Hepatocyte (in vitro differentiated cells): ENCODE data around the gene LDAF1.
"Not testable (repeated sequence)": the region's sequence is repeated elsewhere in the genome, so short reads cannot be mapped to it uniquely, and the experiment has no call there.

Source experiments
- EZH2 ChIP-seq: fragments of 200-600 bp; sonication (generic); IDR thresholded peaks from 2 replicates; pipeline ENCODE4 v1.6.1; 2016; ENCODE audit warnings: antibody characterized with exemption, mild to moderate bottlenecking, borderline replicate concordance
- TF ChIP-seq, protein P1 (sequence below): fragments of 200-600 bp; sonication (generic); IDR thresholded peaks from 2 replicates; pipeline ENCODE4 v1.5.1; 2016; ENCODE audit warnings: antibody characterized with exemption, mild to moderate bottlenecking; ENCODE audit not compliant: poor library complexity

DNA sequence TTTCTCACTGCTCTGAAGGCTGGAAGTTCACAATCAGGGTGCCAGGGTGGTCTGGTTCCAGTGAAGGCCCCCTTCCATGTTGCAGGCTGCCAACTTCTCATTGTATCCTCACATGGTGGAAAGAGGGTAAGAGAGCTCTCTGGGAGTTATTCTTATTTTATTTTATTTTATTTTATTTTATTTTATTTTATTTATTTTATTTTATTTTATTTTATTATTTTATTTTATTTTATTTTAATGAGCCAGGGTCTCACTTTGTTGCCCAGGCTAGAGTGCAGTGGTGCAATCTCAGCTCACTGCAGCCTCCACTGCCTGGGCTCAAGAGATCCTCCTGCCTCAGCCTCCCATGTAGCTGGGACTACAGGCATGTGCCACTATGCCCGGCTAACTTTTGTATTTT is 2.5 kb upstream of the LDAF1 start:
- TF ChIP-seq, protein P1, sequence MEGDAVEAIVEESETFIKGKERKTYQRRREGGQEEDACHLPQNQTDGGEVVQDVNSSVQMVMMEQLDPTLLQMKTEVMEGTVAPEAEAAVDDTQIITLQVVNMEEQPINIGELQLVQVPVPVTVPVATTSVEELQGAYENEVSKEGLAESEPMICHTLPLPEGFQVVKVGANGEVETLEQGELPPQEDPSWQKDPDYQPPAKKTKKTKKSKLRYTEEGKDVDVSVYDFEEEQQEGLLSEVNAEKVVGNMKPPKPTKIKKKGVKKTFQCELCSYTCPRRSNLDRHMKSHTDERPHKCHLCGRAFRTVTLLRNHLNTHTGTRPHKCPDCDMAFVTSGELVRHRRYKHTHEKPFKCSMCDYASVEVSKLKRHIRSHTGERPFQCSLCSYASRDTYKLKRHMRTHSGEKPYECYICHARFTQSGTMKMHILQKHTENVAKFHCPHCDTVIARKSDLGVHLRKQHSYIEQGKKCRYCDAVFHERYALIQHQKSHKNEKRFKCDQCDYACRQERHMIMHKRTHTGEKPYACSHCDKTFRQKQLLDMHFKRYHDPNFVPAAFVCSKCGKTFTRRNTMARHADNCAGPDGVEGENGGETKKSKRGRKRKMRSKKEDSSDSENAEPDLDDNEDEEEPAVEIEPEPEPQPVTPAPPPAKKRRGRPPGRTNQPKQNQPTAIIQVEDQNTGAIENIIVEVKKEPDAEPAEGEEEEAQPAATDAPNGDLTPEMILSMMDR: not testable (repeated sequence)
- not testable (repeated sequence) for TF ChIP-seq EZH2
